ENCODE data around the gene CFHR4.
"Not testable (repeated sequence)": the region's sequence is repeated elsewhere in the genome, so short reads cannot be mapped to it uniquely, and the experiment has no call there.

CFHR4 gene

DNA sequence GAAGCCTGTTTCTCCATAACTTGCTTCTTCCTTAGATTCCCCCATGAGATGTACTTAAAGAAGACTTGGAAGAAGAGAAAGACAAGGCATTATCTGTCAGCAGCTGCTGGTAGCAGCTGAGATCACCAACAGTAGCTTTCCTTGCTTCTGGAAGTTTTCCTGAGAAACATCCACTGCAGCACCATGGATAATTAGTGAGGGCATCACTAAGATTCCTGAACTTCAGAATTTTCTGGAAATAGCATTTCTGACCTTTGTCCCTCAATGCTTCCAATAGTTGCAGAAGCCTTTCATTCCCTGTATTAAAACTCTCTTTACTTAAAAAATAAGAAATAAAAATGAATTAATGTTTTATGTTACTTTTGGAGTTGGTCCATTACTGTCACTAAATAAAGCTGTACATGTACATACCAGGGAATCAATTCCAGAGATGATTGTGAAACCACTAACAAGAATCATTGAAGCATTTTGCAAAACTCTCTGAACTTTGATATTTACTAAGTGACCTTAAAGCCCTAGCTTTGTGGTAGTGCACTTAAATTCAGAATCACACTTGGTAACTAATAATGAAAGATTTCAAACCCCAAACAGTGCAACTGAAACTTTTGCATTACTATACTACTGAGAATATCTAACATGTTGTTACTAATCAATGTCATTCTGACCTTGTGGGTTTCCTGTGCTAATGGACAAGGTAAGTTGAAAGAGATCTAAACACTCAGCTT, at the start of gene CFHR4:
CFHR4 (plus strand) TSS at position 538 of the 725 bp plus-strand sequence; CDS start at position 637, 99 bp downstream.
- TF ChIP-seq, protein P1, sequence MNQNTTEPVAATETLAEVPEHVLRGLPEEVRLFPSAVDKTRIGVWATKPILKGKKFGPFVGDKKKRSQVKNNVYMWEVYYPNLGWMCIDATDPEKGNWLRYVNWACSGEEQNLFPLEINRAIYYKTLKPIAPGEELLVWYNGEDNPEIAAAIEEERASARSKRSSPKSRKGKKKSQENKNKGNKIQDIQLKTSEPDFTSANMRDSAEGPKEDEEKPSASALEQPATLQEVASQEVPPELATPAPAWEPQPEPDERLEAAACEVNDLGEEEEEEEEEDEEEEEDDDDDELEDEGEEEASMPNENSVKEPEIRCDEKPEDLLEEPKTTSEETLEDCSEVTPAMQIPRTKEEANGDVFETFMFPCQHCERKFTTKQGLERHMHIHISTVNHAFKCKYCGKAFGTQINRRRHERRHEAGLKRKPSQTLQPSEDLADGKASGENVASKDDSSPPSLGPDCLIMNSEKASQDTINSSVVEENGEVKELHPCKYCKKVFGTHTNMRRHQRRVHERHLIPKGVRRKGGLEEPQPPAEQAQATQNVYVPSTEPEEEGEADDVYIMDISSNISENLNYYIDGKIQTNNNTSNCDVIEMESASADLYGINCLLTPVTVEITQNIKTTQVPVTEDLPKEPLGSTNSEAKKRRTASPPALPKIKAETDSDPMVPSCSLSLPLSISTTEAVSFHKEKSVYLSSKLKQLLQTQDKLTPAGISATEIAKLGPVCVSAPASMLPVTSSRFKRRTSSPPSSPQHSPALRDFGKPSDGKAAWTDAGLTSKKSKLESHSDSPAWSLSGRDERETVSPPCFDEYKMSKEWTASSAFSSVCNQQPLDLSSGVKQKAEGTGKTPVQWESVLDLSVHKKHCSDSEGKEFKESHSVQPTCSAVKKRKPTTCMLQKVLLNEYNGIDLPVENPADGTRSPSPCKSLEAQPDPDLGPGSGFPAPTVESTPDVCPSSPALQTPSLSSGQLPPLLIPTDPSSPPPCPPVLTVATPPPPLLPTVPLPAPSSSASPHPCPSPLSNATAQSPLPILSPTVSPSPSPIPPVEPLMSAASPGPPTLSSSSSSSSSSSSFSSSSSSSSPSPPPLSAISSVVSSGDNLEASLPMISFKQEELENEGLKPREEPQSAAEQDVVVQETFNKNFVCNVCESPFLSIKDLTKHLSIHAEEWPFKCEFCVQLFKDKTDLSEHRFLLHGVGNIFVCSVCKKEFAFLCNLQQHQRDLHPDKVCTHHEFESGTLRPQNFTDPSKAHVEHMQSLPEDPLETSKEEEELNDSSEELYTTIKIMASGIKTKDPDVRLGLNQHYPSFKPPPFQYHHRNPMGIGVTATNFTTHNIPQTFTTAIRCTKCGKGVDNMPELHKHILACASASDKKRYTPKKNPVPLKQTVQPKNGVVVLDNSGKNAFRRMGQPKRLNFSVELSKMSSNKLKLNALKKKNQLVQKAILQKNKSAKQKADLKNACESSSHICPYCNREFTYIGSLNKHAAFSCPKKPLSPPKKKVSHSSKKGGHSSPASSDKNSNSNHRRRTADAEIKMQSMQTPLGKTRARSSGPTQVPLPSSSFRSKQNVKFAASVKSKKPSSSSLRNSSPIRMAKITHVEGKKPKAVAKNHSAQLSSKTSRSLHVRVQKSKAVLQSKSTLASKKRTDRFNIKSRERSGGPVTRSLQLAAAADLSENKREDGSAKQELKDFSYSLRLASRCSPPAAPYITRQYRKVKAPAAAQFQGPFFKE (tag by site-specific recombination; IDR thresholded peaks at IDR 0.05; ENCODE audit: borderline replicate concordance) = no peak
- TF ChIP-seq, protein P2, sequence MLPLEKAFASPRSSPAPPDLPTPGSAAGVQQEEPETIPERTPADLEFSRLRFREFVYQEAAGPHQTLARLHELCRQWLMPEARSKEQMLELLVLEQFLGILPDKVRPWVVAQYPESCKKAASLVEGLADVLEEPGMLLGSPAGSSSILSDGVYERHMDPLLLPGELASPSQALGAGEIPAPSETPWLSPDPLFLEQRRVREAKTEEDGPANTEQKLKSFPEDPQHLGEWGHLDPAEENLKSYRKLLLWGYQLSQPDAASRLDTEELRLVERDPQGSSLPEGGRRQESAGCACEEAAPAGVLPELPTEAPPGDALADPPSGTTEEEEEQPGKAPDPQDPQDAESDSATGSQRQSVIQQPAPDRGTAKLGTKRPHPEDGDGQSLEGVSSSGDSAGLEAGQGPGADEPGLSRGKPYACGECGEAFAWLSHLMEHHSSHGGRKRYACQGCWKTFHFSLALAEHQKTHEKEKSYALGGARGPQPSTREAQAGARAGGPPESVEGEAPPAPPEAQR (tag by site-specific recombination; IDR thresholded peaks at IDR 0.05) = no peak
- TF ChIP-seq ZNF704 (tag by site-specific recombination; IDR thresholded peaks at IDR 0.05) = no peak
- no peak for TF ChIP-seq OSR2 (tag by site-specific recombination; IDR thresholded peaks at IDR 0.05)
- TF ChIP-seq ZNF366 (tag by site-specific recombination; conservative IDR thresholded peaks at IDR 0.05) = no peak
- TF ChIP-seq YY1 (tag by site-specific recombination; IDR thresholded peaks at IDR 0.05) = no peak
- TF ChIP-seq ZNF514 (tag by site-specific recombination; IDR thresholded peaks at IDR 0.05) = no peak
- TF ChIP-seq ZNF558 (tag by site-specific recombination; IDR thresholded peaks at IDR 0.05) = no peak
- TF ChIP-seq, protein P3, sequence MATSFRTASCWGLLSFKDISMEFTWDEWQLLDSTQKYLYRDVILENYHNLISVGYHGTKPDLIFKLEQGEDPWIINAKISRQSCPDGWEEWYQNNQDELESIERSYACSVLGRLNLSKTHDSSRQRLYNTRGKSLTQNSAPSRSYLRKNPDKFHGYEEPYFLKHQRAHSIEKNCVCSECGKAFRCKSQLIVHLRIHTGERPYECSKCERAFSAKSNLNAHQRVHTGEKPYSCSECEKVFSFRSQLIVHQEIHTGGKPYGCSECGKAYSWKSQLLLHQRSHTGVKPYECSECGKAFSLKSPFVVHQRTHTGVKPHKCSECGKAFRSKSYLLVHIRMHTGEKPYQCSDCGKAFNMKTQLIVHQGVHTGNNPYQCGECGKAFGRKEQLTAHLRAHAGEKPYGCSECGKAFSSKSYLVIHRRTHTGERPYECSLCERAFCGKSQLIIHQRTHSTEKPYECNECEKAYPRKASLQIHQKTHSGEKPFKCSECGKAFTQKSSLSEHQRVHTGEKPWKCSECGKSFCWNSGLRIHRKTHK (tag by site-specific recombination; IDR thresholded peaks at IDR 0.05) = no peak
- no peak for TF ChIP-seq KLF7 (tag by site-specific recombination; IDR thresholded peaks at IDR 0.05; ENCODE audit: borderline replicate concordance)
- TF ChIP-seq ZNF140 (tag by site-specific recombination; IDR thresholded peaks at IDR 0.05) = no peak
- no peak for TF ChIP-seq ZNF785 (tag by site-specific recombination; IDR thresholded peaks at IDR 0.05)
- TF ChIP-seq, protein P4, sequence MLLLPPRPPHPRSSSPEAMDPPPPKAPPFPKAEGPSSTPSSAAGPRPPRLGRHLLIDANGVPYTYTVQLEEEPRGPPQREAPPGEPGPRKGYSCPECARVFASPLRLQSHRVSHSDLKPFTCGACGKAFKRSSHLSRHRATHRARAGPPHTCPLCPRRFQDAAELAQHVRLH (tag by site-specific recombination; IDR thresholded peaks at IDR 0.05) = no peak
- no peak for TF ChIP-seq ZNF239 (tag by site-specific recombination; IDR thresholded peaks at IDR 0.05)
- no peak for TF ChIP-seq ZNF416 (tag by site-specific recombination; IDR thresholded peaks at IDR 0.05)
- TF ChIP-seq ZNF843 (tag by site-specific recombination; IDR thresholded peaks at IDR 0.05) = no peak
- ChIA-PET POLR2A (no interaction called here), CTCF (interaction anchor here (1.1 kb wide), 1 partner anchor 110 kb away, joined by 3 read pairs; no protein-coding TSS in a partner anchor)
- Histone ChIP-seq H3K9me3 (ENCODE audit: control insufficient read depth, insufficient read depth, low read depth, low read length) (no peaks in the 10 kb centered on the region), H3K27ac (ENCODE audit: extremely low read depth, low read depth, low read length) (no peak within 1 kb of the TSS), H3K4me3 (ENCODE audit: low read depth, low read length) (no peak within 1 kb of the TSS), H3K4me1 (ENCODE audit: control insufficient read depth, insufficient read depth, low read length) (no peaks in the 10 kb centered on the region), H3K36me3 (ENCODE audit: control insufficient read depth in 2 of 2, insufficient read depth in 1 of 2, low read length in 2 of 2) (no peaks in the 10 kb centered on the region)

- POLR2A ChIA-PET; H3K27ac ChIP-seq (ENCODE audit: extremely low read depth, low read depth, low read length); H3K4me1 ChIP-seq (ENCODE audit: control insufficient read depth, insufficient read depth, low read length); CTCF ChIA-PET; H3K9me3 ChIP-seq (ENCODE audit: control insufficient read depth, insufficient read depth, low read depth, low read length); H3K4me3 ChIP-seq (ENCODE audit: low read depth, low read length); H3K36me3 ChIP-seq (ENCODE audit: control insufficient read depth in 2 of 2, insufficient read depth in 1 of 2, low read length in 2 of 2): not testable (repeated sequence)
Observed at GRCh38 chr1:196849613-196850492, 38.0 kb upstream of the CFHR4 start.

Measured in HEK293 (cell line).